ENCODE results near the gene C2orf72.

Gene C2orf72

DNA sequence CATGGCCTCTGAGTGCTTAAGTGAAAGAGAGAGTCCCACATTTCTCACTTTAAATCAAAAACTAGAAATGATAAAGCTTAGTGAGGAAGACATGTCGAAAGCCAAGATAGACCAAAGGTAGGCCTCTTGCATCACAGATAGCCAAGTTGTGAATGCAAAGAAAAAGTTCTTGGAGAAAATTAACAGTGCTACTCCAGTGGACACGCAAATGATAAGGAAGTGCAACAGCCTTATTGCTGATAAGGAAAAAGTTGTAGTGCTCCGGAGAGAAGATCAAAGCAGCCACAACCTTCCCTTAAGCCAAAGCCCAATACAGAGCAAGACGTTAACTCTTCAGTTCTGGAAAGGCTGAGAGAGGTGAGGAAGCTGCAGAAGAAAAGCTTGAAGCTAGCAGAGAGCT, 51.4 kb downstream of the C2orf72 start:
- no peak for DNase-seq

- no peak for DNase-seq
Measured at GRCh38 chr2:231093933-231094332, 56.6 kb downstream of the C2orf72 start.

DNA sequence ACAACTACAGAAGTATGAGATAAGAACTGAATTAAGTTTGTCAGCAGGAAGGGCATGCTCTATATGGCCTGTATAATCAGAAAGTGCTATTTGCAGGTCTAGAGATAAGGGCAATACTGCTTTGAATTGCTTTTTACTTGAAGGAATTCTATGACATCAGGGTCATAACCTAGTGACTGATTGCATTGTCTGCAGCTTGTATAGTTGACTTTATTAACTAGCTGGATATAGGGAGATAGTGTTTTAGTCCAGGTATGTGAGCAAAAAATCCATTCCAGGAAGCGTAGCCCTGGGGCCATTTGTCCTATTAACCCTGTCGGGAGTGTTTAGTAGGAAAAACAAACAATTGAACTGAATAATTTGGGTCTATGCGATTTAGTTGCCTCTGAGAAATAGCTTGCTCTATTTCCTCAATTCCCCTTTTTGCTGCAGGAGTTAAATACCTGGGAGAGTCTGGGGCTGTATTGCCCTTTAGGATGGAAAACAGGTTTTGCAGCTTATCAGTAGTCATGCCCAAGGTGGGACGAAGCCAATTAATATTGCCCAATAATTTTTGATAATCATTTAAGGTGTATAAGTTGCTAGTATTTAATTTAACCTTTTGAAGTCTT, 57.5 kb downstream of the C2orf72 start:
- DNase-seq = no peak

Data from CD4-positive, alpha-beta T cell treated with Interleukin-17A for 4 hours (primary cell).